BE2C (cell line): ENCODE measurements around the gene LMBRD2.

ENCODE experiments used
- DNase-seq: peaks from one replicate; pipeline ENCODE4 v3.0.0-alpha.2; 2020
- H3K27me3 ChIP-seq: fragments of 250-450 bp; sonication (Bioruptor Pico); 2 replicates; pipeline ENCODE4 v1.5.1; 2020; ENCODE audit warnings: mild to moderate bottlenecking
- H3K36me3 ChIP-seq: fragments of 250-450 bp; sonication (Bioruptor Pico); 2 replicates; pipeline ENCODE4 v1.5.1; 2020; ENCODE audit warnings: mild to moderate bottlenecking
- H3K4me1 ChIP-seq: fragments of 250-450 bp; sonication (Bioruptor Pico); 2 replicates; pipeline ENCODE4 v1.5.1; 2020
- H3K4me3 ChIP-seq: 2 replicates; pipeline ENCODE4 v1.5.1; 2011; ENCODE audit warnings: low read depth, low read length
- H3K9me3 ChIP-seq: fragments of 250-450 bp; sonication (Bioruptor Pico); 2 replicates; pipeline ENCODE4 v1.5.1; 2020
- TF ChIP-seq, protein P1 (sequence below): IDR thresholded peaks from 2 replicates; pipeline ENCODE4 v1.5.1; 2012; ENCODE audit warnings: mild to moderate bottlenecking, low read depth, low read length

Gene LMBRD2

GRCh38 chr5:36054647-36055046 lies 97.0 kb downstream of the LMBRD2 start:
- Histone ChIP-seq H3K4me1 (no peaks in the 10 kb centered on the region), H3K4me3 (no peak overlapping the region), H3K9me3 (no peaks in the 10 kb centered on the region), H3K27me3 (0 out of 2 replicates have a peak, but pooled peaks cover 3% of the 10 kb centered on the region), H3K36me3 (no peaks in the 10 kb centered on the region)
- TF ChIP-seq, protein P1, sequence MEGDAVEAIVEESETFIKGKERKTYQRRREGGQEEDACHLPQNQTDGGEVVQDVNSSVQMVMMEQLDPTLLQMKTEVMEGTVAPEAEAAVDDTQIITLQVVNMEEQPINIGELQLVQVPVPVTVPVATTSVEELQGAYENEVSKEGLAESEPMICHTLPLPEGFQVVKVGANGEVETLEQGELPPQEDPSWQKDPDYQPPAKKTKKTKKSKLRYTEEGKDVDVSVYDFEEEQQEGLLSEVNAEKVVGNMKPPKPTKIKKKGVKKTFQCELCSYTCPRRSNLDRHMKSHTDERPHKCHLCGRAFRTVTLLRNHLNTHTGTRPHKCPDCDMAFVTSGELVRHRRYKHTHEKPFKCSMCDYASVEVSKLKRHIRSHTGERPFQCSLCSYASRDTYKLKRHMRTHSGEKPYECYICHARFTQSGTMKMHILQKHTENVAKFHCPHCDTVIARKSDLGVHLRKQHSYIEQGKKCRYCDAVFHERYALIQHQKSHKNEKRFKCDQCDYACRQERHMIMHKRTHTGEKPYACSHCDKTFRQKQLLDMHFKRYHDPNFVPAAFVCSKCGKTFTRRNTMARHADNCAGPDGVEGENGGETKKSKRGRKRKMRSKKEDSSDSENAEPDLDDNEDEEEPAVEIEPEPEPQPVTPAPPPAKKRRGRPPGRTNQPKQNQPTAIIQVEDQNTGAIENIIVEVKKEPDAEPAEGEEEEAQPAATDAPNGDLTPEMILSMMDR = no peak
- no peak for DNase-seq

GRCh38 chr5:36052538-36052937 lies 99.1 kb downstream of the LMBRD2 start:
- 0 out of 2 replicates have a peak, but pooled peaks cover 3% of the 10 kb centered on the region for H3K27me3 ChIP-seq
- DNase-seq = no peak
- TF ChIP-seq, protein P1 = no peak
- no peaks in the 10 kb centered on the region for H3K9me3 ChIP-seq
- H3K4me1 ChIP-seq = no peaks in the 10 kb centered on the region
- no peaks in the 10 kb centered on the region for H3K36me3 ChIP-seq
- no peak overlapping the region for H3K4me3 ChIP-seq

GRCh38 chr5:36049949-36050348 lies 101.7 kb downstream of the LMBRD2 start:
- 0 out of 2 replicates have a peak, but pooled peaks cover 3% of the 10 kb centered on the region for H3K27me3 ChIP-seq

More at GRCh38 chr5:36049949-36050348, 101.7 kb downstream of the LMBRD2 start:
- H3K9me3 ChIP-seq = no peaks in the 10 kb centered on the region
- DNase-seq = no peak
- H3K4me3 ChIP-seq = no peak overlapping the region
- peaks cover 3% of the 10 kb centered on the region; the same call in 1 of the 2 replicates for H3K4me1 ChIP-seq
- H3K36me3 ChIP-seq = no peaks in the 10 kb centered on the region
- TF ChIP-seq, protein P1 = no peak
